Activated T-cell treated with anti-CD3 and anti-CD28 coated beads for 48 hours (primary cell): Measurements from ENCODE around the gene CPSF4L.
"Not testable (repeated sequence)": the region's sequence is repeated elsewhere in the genome, so short reads cannot be mapped to it uniquely, and the experiment has no call there.

Experiments
- DNase-seq: peaks from one replicate; pipeline ENCODE4 v3.0.0-alpha.2; 2020; ENCODE audit warnings: low read depth

Gene CPSF4L

GRCh38 chr17:73268582-73269328 lies 7.1 kb upstream of the CPSF4L start:
- no peak for DNase-seq

- DNase-seq: no peak
These were observed 6.2 kb upstream of the CPSF4L start for GRCh38 chr17:73267648-73268537.

- no peak for DNase-seq
These were observed 5.1 kb upstream of the CPSF4L start for GRCh38 chr17:73266796-73267195.

GRCh38 chr17:73265646-73266640 lies 4.3 kb upstream of the CPSF4L start:
- DNase-seq: no peak

- DNase-seq: not testable (repeated sequence)
These were observed 2.8 kb upstream of the CPSF4L start for GRCh38 chr17:73264448-73264847.

- no peak for DNase-seq
These were observed 1.3 kb upstream of the CPSF4L start for GRCh38 chr17:73262676-73263642.

GRCh38 chr17:73261952-73262675 lies 434 bp upstream of the CPSF4L start:
- no peak for DNase-seq

GRCh38 chr17:73257516-73257915 lies 4.2 kb downstream of the CPSF4L start:
- DNase-seq: no peak

GRCh38 chr17:73256220-73256619 lies 5.5 kb downstream of the CPSF4L start:
- no peak for DNase-seq

GRCh38 chr17:73255671-73256181 lies 6.0 kb downstream of the CPSF4L start:
- DNase-seq: peak; percentile 39

- DNase-seq: no peak
These were observed 9.8 kb downstream of the CPSF4L start for GRCh38 chr17:73251871-73252270.

GRCh38 chr17:73250851-73251640 lies 10.6 kb downstream of the CPSF4L start:
- DNase-seq: no peak

GRCh38 chr17:73249700-73250099 lies 12.0 kb downstream of the CPSF4L start:
- DNase-seq: no peak

- DNase-seq: no peak
These were observed 13.1 kb downstream of the CPSF4L start for GRCh38 chr17:73248532-73248931.

GRCh38 chr17:73247726-73248125 lies 14.0 kb downstream of the CPSF4L start:
- DNase-seq: no peak

- no peak for DNase-seq
These were observed 21.1 kb downstream of the CPSF4L start for GRCh38 chr17:73240561-73240960.

- no peak for DNase-seq
These were observed 24.0 kb downstream of the CPSF4L start for GRCh38 chr17:73237714-73238113.

- no peak for DNase-seq
These were observed 26.9 kb downstream of the CPSF4L start for GRCh38 chr17:73234736-73235135.
